NCI-H1105 treated with DMSO at 0.1 percent for 48 hours (cell line): ENCODE data around the gene CROCC.
"Not testable (repeated sequence)": the region's sequence is repeated elsewhere in the genome, so short reads cannot be mapped to it uniquely, and the experiment has no call there.

Source experiments
- DNase-seq: peaks from one replicate; lab custom pipeline; 2025; lab: John Stamatoyannopoulos, UW

Gene CROCC

DNA sequence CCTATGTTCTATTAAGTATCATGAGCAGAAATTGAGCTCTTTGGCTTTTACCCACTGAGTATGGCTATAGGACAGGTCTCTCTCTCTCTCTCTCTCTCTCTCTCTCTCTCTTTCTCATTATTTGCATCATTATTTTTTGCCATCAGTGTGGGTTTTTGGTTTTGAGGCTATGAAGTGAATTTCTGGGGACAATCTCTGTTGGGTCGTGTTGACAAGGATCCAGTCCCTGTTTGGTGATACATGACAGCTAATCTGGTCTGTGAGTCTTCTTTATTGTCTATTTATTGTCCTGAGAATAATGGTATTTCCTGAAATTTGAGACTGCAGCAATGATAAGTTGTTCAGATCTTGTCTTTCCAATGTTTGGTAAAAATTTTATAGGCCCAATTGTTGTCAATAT lies 24.1 kb upstream of the CROCC start:
- not testable (repeated sequence) for DNase-seq

DNA sequence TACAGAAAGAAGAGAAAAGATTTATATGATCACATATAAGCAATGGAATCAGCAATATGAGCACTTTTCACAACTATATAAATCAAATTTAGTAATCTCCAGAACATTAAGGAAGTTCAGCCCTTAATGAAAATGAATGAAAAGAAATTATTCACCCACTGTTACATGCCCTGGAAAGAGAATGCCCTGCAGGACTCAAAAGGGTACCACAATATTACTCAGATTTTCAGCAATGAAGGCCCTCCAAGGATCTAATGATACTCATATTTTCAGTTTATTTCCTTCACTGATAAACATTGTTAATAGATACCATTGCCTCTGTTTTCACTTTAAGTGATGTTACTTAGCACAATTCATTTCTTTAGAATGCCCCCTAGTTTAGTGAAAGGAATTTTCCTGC lies 23.4 kb upstream of the CROCC start:
- DNase-seq, result not testable (repeated sequence)

GRCh38 chr1:16899020-16899419 lies 22.7 kb upstream of the CROCC start:
- not testable (repeated sequence) for DNase-seq

GRCh38 chr1:16900751-16901150 lies 21.0 kb upstream of the CROCC start:
- DNase-seq, result no peak

DNA sequence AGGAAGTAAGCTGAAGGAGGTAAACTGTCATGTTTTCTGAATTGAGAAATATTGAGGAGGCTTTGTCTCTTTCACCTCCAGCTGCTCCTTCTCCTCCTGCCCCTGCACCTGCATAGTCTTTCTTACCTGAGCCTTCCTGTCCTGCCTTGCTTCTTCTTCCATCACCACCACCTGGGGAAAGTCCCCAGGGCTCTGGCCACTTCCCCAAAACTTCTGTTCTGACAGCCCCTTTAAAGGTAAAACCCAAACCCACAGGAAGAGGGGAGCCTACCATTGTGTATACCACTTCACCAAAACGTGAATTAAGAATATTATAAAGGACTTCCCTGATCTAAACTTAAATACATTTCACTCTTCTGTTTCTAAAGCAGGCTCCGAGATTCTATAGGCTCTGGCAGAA lies 20.4 kb upstream of the CROCC start:
- not testable (repeated sequence) for DNase-seq

GRCh38 chr1:16903054-16903453 lies 18.7 kb upstream of the CROCC start:
- no peak for DNase-seq

- DNase-seq, result peak; percentile 42
These were observed 18.3 kb upstream of the CROCC start for GRCh38 chr1:16903458-16903796.

DNA sequence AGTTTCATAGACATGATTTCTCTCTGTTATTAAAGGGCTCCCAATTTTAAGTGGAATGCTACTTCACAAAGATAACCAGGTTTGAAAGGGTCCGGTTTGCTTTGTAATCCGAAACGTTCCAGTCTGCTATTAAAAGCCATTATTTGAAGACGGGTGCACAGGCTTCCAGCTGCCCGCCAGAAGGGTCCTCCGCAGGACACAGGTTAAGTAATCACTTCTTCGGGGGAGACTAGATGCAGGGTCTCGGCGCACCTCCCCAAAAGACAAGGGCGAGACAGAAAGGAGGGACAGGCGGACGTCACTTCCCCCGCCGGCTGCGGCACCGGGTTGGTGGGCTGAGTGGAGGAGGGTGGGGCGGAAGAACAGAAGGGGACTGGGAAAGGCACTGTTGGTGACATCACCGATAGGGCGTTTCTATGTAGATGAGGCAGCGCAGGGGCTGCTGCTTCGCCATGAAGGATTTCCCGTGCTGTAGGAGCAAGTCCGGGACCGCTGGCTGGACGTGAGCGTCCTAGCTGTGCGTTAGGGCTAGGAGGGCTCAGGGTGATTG lies 17.1 kb upstream of the CROCC start:
- DNase-seq, result peak; percentile 96

- peak; percentile 96 for DNase-seq
These were observed 16.4 kb upstream of the CROCC start for GRCh38 chr1:16905110-16905867.

- no peak for DNase-seq
These were observed 15.6 kb upstream of the CROCC start for GRCh38 chr1:16905868-16906702.

- DNase-seq, result no peak
These were observed 14.9 kb upstream of the CROCC start for GRCh38 chr1:16906873-16907272.

GRCh38 chr1:16907870-16908758 lies 13.6 kb upstream of the CROCC start:
- DNase-seq, result no peak

GRCh38 chr1:16911851-16912721 lies 9.6 kb upstream of the CROCC start:
- DNase-seq, result not testable (repeated sequence)

- DNase-seq, result not testable (repeated sequence)
These were observed 9.0 kb upstream of the CROCC start for GRCh38 chr1:16912742-16913141.

- DNase-seq, result no peak
These were observed 8.4 kb upstream of the CROCC start for GRCh38 chr1:16913181-16913832.

- peak; percentile 92 for DNase-seq
These were observed 7.7 kb upstream of the CROCC start for GRCh38 chr1:16913833-16914662.

- DNase-seq, result not testable (repeated sequence)
These were observed 6.7 kb upstream of the CROCC start for GRCh38 chr1:16914928-16915626.

DNA sequence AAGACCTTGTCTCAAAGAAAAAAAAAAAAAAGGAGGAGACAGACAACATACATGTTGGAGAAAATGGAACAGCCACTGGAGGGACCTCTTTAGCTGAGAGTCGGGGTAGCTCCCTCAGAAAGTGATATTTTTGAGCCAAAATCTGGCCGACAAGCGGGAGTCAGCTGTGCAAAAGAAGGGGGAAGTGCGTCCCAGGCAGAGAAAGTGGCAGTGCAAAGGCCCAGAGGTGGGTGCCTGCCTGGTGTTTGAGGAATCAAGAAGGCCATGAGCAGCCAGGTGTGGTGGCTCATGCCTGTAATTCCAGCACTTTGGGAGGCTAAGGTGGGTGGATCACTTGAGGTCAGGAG lies 6.1 kb upstream of the CROCC start:
- no peak for DNase-seq
